H9 (cell line): ENCODE data around the gene DENND1A. TPM values are rescaled to one million over a fixed set of nuclear protein-coding genes. Genes with fewer than 3 reads are reported as not detected.

ENCODE experiments used
- DNase-seq: peaks from one replicate; pipeline ENCODE4 v3.0.0-alpha.2; 2017
- H2AFZ ChIP-seq: one replicate; pipeline ENCODE4 v1.6.1; 2013; ENCODE audit warnings: mild to moderate bottlenecking, low read length, control low read depth, moderate library complexity
- H2AK5ac ChIP-seq: 2 replicates; pipeline ENCODE4 v1.6.1; 2013; ENCODE audit warnings: low read length, control low read depth, mixed read lengths; ENCODE audit not compliant: insufficient read length
- H2BK120ac ChIP-seq: one replicate; pipeline ENCODE4 v1.6.1; 2013; ENCODE audit warnings: low read depth, mild to moderate bottlenecking, low read length, control low read depth, inconsistent platforms; ENCODE audit not compliant: poor library complexity, severe bottlenecking
- H2BK12ac ChIP-seq: 2 replicates; pipeline ENCODE4 v1.6.1; 2013; ENCODE audit warnings: low read length, control low read depth, mixed read lengths, low read depth; ENCODE audit not compliant: insufficient read length
- H2BK15ac ChIP-seq: 2 replicates; pipeline ENCODE4 v1.6.1; 2013; ENCODE audit warnings: low read depth, low read length, control low read depth
- H2BK20ac ChIP-seq: one replicate; pipeline ENCODE4 v1.6.1; 2013; ENCODE audit warnings: low read depth, mild to moderate bottlenecking, low read length, control low read depth, inconsistent platforms; ENCODE audit not compliant: poor library complexity, severe bottlenecking
- H2BK5ac ChIP-seq: 2 replicates; pipeline ENCODE4 v1.6.1; 2013; ENCODE audit warnings: low read length, control low read depth, mixed read lengths; ENCODE audit not compliant: insufficient read length
- H3K14ac ChIP-seq: 2 replicates; pipeline ENCODE4 v1.6.1; 2013; ENCODE audit warnings: low read length, control low read depth; ENCODE audit not compliant: insufficient read depth
- H3K18ac ChIP-seq: 2 replicates; pipeline ENCODE4 v1.6.1; 2013; ENCODE audit warnings: low read depth, mild to moderate bottlenecking, mixed read lengths, low read length, control low read depth; ENCODE audit not compliant: insufficient read length
- H3K23ac ChIP-seq: 2 replicates; pipeline ENCODE4 v1.6.1; 2013; ENCODE audit warnings: low read length, control low read depth, mixed read lengths, low read depth; ENCODE audit not compliant: insufficient read length
- H3K23me2 ChIP-seq: 2 replicates; pipeline ENCODE4 v1.6.1; 2013; ENCODE audit warnings: low read depth, mild to moderate bottlenecking, mixed read lengths, low read length, control low read depth; ENCODE audit not compliant: insufficient read length, poor library complexity, severe bottlenecking
- H3K27ac ChIP-seq: 2 replicates; pipeline ENCODE4 v1.5.1; 2013; ENCODE audit warnings: low read length, control low read depth, mixed read lengths, low read depth; ENCODE audit not compliant: insufficient read length
- H3K27me3 ChIP-seq: 2 replicates; pipeline ENCODE4 v1.6.1; 2013; ENCODE audit warnings: low read length, control low read depth, inconsistent platforms; ENCODE audit not compliant: insufficient read depth
- H3K4ac ChIP-seq: 2 replicates; pipeline ENCODE4 v1.6.1; 2013; ENCODE audit warnings: low read depth, mild to moderate bottlenecking, control low read depth, inconsistent platforms, low read length, moderate library complexity
- H3K4me1 ChIP-seq: 2 replicates; pipeline ENCODE4 v1.6.1; 2013; ENCODE audit warnings: low read length, control low read depth, inconsistent platforms; ENCODE audit not compliant: insufficient read depth
- H3K4me2 ChIP-seq: 2 replicates; pipeline ENCODE4 v1.6.1; 2013; ENCODE audit warnings: low read length, control low read depth, mixed read lengths; ENCODE audit not compliant: insufficient read length, insufficient read depth
- H3K56ac ChIP-seq: 2 replicates; pipeline ENCODE4 v1.6.1; 2013; ENCODE audit warnings: low read depth, mild to moderate bottlenecking, mixed read lengths, low read length, control low read depth; ENCODE audit not compliant: insufficient read length
- H3K79me1 ChIP-seq: 2 replicates; pipeline ENCODE4 v1.6.1; 2013; ENCODE audit warnings: low read depth, mild to moderate bottlenecking, moderate library complexity, low read length, control low read depth, inconsistent platforms; ENCODE audit not compliant: insufficient read depth, poor library complexity, severe bottlenecking
- H3K79me2 ChIP-seq: 2 replicates; pipeline ENCODE4 v1.6.1; 2013; ENCODE audit warnings: low read length, control low read depth, inconsistent platforms; ENCODE audit not compliant: insufficient read depth
- H3K9ac ChIP-seq: 2 replicates; pipeline ENCODE4 v1.6.1; 2013; ENCODE audit warnings: low read length, control low read depth, mixed read lengths; ENCODE audit not compliant: insufficient read length; ENCODE audit errors: extremely low read depth
- H3K9me3 ChIP-seq: one replicate; pipeline ENCODE4 v1.6.1; 2013; ENCODE audit warnings: low read depth, low read length, inconsistent platforms; ENCODE audit not compliant: control insufficient read depth
- H3T11ph ChIP-seq: one replicate; pipeline ENCODE4 v1.6.1; 2013; ENCODE audit warnings: mild to moderate bottlenecking, low read length, control low read depth, inconsistent platforms
- H4K20me1 ChIP-seq: one replicate; pipeline ENCODE4 v1.6.1; 2013; ENCODE audit not compliant: control insufficient read depth, insufficient read length, insufficient read depth
- H4K5ac ChIP-seq: 2 replicates; pipeline ENCODE4 v1.6.1; 2013; ENCODE audit warnings: low read depth, mild to moderate bottlenecking, mixed read lengths, low read length, control low read depth; ENCODE audit not compliant: insufficient read length
- H4K8ac ChIP-seq: replicated peaks from 2 replicates; pipeline ENCODE4 v1.6.1; 2013; ENCODE audit warnings: low read length, control low read depth, mixed read lengths, low read depth; ENCODE audit not compliant: insufficient read length
- H4K91ac ChIP-seq: 2 replicates; pipeline ENCODE4 v1.6.1; 2013; ENCODE audit warnings: low read depth, mild to moderate bottlenecking, moderate library complexity, mixed read lengths, low read length, control low read depth; ENCODE audit not compliant: insufficient read length
- H3K27ac Mint-ChIP-seq, 3 experiments: 2 replicates in 2 of 3; 3 replicates in 1 of 3; pipeline ENCODE4 v1.8.0; 2020 to 2021; ENCODE audit warnings: mixed read lengths in 3 of 3, mild to moderate bottlenecking in 1 of 3, moderate library complexity in 1 of 3
- H3K27me3 Mint-ChIP-seq: 2 replicates; pipeline ENCODE4 v1.8.0; 2021; ENCODE audit warnings: low read depth, mild to moderate bottlenecking, moderate library complexity, mixed read lengths
- H3K36me3 Mint-ChIP-seq, 3 experiments: 2 replicates in 2 of 3; 3 replicates in 1 of 3; pipeline ENCODE4 v1.8.0; 2020 to 2021; ENCODE audit warnings: low read depth in 3 of 3, mixed read lengths in 3 of 3; ENCODE audit not compliant: insufficient read depth in 1 of 3
- H3K4me1 Mint-ChIP-seq, 2 experiments: 2 replicates each; pipeline ENCODE4 v1.8.0; 2020; ENCODE audit warnings: mixed read lengths in 2 of 2
- H3K4me3 Mint-ChIP-seq, 2 experiments: 2 replicates in 1 of 2; 3 replicates in 1 of 2; pipeline ENCODE4 v1.8.0; 2020 to 2021; ENCODE audit warnings: mild to moderate bottlenecking in 2 of 2, mixed read lengths in 2 of 2, moderate library complexity in 1 of 2
- H3K9me3 Mint-ChIP-seq, 2 experiments: 2 replicates in 1 of 2; 3 replicates in 1 of 2; pipeline ENCODE4 v1.8.0; 2020; ENCODE audit warnings: mild to moderate bottlenecking in 2 of 2, mixed read lengths in 2 of 2, moderate library complexity in 1 of 2
- WGBS: extraction: QIAGEN DNeasy Blood & Tissue Kit; methylation state at CpG from one replicate; pipeline ENCODE4 v1.1.7; 2013; ENCODE audit warnings: missing lambda C conversion rate, low lambda C conversion rate, mixed read lengths; ENCODE audit not compliant: insufficient read length; ENCODE audit errors: extremely low coverage; 5-methylcytosine and 5-hydroxymethylcytosine counted together
- total RNA-seq: library from RNA; stranded (reverse); gene quantifications from 2 replicates; pipeline ENCODE4 v1.2.1, GENCODE V29; 2021
- TF ChIP-seq, protein P1 (sequence below): fragments of 200-600 bp; sonication (generic); conservative IDR thresholded peaks from 3 replicates; pipeline ENCODE4 v1.8.0; 2021; ENCODE audit warnings: antibody characterized with exemption, mild to moderate bottlenecking

Gene DENND1A
- total RNA-seq, 1 experiment from 2014 or later = 20.4 TPM

DNA sequence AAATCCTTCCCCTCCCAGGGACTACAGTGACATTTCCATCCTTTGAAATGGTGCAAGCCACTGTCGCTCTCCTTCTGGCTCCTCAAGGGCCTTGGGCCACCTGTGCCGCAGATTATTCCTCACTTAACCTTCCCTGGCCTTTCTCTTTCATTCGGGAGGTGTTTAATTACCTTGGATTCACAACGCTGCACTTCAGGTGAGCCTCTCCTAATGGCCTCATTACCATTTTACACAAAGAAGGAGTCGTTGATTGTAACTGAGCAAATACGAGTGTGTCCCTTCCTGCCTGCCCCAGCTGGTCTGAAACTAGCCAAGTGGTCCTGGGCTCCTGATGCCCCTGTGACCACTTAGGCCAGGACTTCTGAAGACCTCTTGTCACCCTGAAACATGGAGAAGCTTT is 368.9 kb downstream of the DENND1A start:
- Histone ChIP-seq H3K79me1 (no peaks in the 10 kb centered on the region), H3K4ac (no peak overlapping the region), H3T11ph (no peak overlapping the region), H2AK5ac (no peak overlapping the region), H3K56ac (no peak overlapping the region), H2BK120ac (no peak overlapping the region), H3K23me2 (no peaks in the 10 kb centered on the region), H3K23ac (no peak overlapping the region), H3K9me3 (no peaks in the 10 kb centered on the region), H3K9ac (no peak overlapping the region), H2AFZ (no peak overlapping the region), H3K18ac (no peak overlapping the region), H3K4me1 (peaks cover 8% of the 10 kb centered on the region; the same call in 1 of the 2 replicates), H2BK15ac (no peak overlapping the region), H3K27me3 (no peaks in the 10 kb centered on the region), H4K8ac (no peak overlapping the region), H3K79me2 (no peaks in the 10 kb centered on the region), H2BK20ac (no peak overlapping the region), H3K14ac (no peak overlapping the region), H2BK5ac (no peak overlapping the region), H3K27ac (no peak overlapping the region), H4K20me1 (no peaks in the 10 kb centered on the region), H4K91ac (no peak overlapping the region), H4K5ac (no peak overlapping the region), H2BK12ac (no peak overlapping the region), H3K4me2 (peak overlapping the region; percentile 23)
- no CpG with 5 or more reads among the region's 6 CpGs for WGBS
- peaks cover 3% of the 10 kb centered on the region for H3K27me3 Mint-ChIP-seq
- DNase-seq = peak; percentile 67
- peaks cover 15 to 17% of the 10 kb centered on the region in 2 experiments for H3K4me1 Mint-ChIP-seq
- peak overlapping the region; percentile 40 to 78 (median 78) for H3K27ac Mint-ChIP-seq
- TF ChIP-seq, protein P1, sequence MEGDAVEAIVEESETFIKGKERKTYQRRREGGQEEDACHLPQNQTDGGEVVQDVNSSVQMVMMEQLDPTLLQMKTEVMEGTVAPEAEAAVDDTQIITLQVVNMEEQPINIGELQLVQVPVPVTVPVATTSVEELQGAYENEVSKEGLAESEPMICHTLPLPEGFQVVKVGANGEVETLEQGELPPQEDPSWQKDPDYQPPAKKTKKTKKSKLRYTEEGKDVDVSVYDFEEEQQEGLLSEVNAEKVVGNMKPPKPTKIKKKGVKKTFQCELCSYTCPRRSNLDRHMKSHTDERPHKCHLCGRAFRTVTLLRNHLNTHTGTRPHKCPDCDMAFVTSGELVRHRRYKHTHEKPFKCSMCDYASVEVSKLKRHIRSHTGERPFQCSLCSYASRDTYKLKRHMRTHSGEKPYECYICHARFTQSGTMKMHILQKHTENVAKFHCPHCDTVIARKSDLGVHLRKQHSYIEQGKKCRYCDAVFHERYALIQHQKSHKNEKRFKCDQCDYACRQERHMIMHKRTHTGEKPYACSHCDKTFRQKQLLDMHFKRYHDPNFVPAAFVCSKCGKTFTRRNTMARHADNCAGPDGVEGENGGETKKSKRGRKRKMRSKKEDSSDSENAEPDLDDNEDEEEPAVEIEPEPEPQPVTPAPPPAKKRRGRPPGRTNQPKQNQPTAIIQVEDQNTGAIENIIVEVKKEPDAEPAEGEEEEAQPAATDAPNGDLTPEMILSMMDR = no peak
- no peaks in the 10 kb centered on the region for H3K9me3 Mint-ChIP-seq
- 0 out of 5 replicates have a peak overlapping the region, but pooled peaks of 1 of the 2 experiments have one; percentile 15 for H3K4me3 Mint-ChIP-seq
- peaks cover 0 to 3% (median 0%) of the 10 kb centered on the region in 3 experiments; a peak in 5 of 7 replicates for H3K36me3 Mint-ChIP-seq
